ENCODE results near the gene TNFRSF19. TPM values are rescaled to one million over a fixed set of nuclear protein-coding genes. Genes with fewer than 3 reads are reported as not detected.

TNFRSF19 gene
- polyA plus RNA-seq, 1 donor from 2014 or later = 0.29 TPM

GRCh38 chr13:23558675-23559536, 11.3 kb upstream of the TNFRSF19 start:
- Mint-ChIP-seq H3K4me1 (no peaks in the 10 kb centered on the region), H3K4me3 (no peak overlapping the region), H3K9me3 (no peaks in the 10 kb centered on the region), H3K36me3 (no peaks in the 10 kb centered on the region), H3K27ac (no peak overlapping the region), H3K27me3 (peaks cover 9% of the 10 kb centered on the region)

DNA sequence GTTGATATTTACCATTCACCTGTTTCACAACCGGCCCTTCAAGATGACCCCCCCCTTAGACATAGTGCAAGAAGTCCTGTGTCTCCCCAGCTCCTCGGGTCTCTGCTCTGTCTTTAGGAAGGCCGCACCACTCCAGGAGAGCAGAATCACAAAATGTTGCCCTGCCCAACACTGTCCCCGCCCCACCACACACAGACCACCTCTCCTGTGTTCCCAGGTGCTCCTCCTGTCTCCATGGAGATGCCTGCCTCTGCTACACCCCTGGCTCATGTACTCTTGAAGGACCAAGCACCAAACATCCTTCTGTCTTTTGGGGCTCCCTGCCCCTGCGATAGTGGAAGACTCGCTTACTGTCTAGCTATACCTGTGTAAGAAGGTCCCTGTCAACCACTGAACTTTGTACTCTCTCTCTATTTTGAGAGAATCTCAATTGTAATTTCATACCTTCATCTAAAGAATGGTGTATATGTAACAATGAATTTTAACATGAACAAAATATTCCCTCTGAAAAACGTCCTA, 9.6 kb upstream of the TNFRSF19 start:
- H3K9me3 Mint-ChIP-seq = no peaks in the 10 kb centered on the region
- no peak overlapping the region for H3K4me3 Mint-ChIP-seq
- H3K36me3 Mint-ChIP-seq = no peaks in the 10 kb centered on the region
- peaks cover 9% of the 10 kb centered on the region for H3K27me3 Mint-ChIP-seq
- no peaks in the 10 kb centered on the region for H3K4me1 Mint-ChIP-seq
- no peak overlapping the region for H3K27ac Mint-ChIP-seq

- H3K27ac Mint-ChIP-seq = no peak overlapping the region
- H3K4me1 Mint-ChIP-seq = no peaks in the 10 kb centered on the region
- no peaks in the 10 kb centered on the region for H3K9me3 Mint-ChIP-seq
- H3K4me3 Mint-ChIP-seq = no peak overlapping the region
- no peaks in the 10 kb centered on the region for H3K36me3 Mint-ChIP-seq
- peaks cover 9% of the 10 kb centered on the region for H3K27me3 Mint-ChIP-seq
Observed at GRCh38 chr13:23561261-23561660, 9.0 kb upstream of the TNFRSF19 start.

DNA sequence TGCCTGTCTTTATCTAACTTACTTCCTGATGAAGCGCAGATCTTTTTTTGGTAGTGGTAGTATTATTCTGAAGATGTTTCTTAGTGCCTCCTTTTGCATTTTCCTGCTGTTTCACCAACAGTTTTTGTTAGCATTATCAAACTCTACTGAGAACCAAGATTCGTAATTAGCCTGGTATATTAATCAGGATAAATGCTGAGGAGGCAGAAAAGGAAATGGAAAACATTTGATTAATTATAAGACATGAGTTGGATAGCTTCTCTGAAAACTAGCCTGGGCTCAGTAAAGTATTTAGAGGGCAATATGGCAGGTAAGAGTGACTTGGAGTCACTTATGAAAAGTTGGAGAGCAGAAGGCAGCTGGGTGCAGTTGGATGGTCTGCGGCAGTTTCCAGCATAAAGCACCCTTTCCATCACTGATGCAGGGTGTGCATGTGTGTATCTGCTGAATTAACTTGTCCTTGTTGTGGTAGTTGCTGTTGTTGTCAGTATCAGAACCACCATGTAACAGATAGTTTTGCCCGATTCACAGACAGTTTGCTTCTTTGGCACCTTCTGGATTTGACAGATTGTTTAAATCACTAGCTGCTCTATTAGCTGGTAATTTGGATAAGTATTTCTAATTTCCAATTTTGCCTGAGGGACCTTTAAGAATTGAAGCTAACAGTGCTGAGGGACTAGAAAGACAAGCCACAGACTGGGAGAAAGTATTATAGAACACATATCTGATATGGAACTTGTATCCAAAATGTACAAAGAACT, 6.9 kb upstream of the TNFRSF19 start:
- peaks cover 9% of the 10 kb centered on the region for H3K27me3 Mint-ChIP-seq
- H3K4me3 Mint-ChIP-seq = no peak overlapping the region
- H3K9me3 Mint-ChIP-seq = no peaks in the 10 kb centered on the region
- no peaks in the 10 kb centered on the region for H3K36me3 Mint-ChIP-seq
- no peaks in the 10 kb centered on the region for H3K4me1 Mint-ChIP-seq
- no peak overlapping the region for H3K27ac Mint-ChIP-seq

DNA sequence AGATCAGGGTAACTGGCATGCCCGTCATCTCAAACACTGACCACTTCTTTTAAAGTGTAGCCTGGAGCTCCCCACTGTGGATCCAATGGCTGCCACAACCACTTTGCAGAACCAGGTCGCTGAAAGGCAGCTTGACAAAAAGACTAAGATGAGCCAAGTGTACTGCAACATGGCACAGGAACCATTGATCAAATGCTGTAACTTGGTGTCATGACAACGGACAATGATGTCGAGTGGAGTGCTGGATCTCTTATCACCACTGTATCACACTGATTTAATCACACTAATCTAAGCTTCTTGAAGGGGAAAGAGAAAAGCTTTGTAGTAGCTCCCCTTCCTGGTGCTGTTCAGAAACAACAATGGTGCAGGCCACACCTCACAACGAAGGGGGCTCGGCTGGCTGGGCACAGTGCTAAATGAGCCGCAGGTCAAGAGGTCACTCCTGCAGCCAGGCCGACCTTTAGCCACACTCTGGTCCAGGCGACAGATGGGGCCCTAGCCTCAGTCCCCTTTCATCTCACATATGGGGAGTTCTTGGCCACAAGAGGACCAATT, 2.2 kb upstream of the TNFRSF19 start:
- Mint-ChIP-seq H3K4me3 (no peak overlapping the region), H3K4me1 (peaks cover 0 to 2% (median 0%) of the 10 kb centered on the region in 3 donors), H3K9me3 (no peaks in the 10 kb centered on the region), H3K27me3 (peaks cover 6% of the 10 kb centered on the region), H3K27ac (no peak overlapping the region), H3K36me3 (no peaks in the 10 kb centered on the region)

DNA sequence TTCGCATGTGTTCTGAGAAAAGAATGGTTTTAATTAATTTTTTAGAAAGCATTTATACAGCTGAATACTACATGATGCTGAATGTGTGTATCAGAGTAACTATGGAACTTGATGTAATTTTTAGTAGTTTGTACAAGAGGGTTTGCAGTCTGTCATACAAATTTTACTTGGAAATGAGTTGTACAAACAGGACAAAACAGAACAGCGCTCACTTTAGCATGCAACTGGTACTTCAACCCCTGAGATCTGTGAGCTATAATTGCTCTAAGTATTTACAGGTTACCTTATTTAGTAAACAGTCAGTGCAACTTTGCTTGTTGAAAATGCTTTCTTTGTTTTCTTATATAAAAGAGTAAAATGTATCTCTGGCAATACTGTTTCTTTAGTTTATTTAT, 706 bp downstream of the TNFRSF19 start:
- Mint-ChIP-seq H3K9me3 (no peaks in the 10 kb centered on the region), H3K4me3 (no peak overlapping the region), H3K27me3 (peaks cover 5% of the 10 kb centered on the region), H3K27ac (no peak overlapping the region), H3K4me1 (peaks cover 0 to 2% (median 0%) of the 10 kb centered on the region in 3 donors), H3K36me3 (no peaks in the 10 kb centered on the region)

GRCh38 chr13:23571431-23571830, 1.2 kb downstream of the TNFRSF19 start:
- Mint-ChIP-seq H3K27me3 (peaks cover 8% of the 10 kb centered on the region), H3K4me3 (no peak overlapping the region), H3K27ac (no peak overlapping the region), H3K36me3 (no peaks in the 10 kb centered on the region), H3K4me1 (peaks cover 0 to 2% (median 0%) of the 10 kb centered on the region in 3 donors), H3K9me3 (no peaks in the 10 kb centered on the region)

DNA sequence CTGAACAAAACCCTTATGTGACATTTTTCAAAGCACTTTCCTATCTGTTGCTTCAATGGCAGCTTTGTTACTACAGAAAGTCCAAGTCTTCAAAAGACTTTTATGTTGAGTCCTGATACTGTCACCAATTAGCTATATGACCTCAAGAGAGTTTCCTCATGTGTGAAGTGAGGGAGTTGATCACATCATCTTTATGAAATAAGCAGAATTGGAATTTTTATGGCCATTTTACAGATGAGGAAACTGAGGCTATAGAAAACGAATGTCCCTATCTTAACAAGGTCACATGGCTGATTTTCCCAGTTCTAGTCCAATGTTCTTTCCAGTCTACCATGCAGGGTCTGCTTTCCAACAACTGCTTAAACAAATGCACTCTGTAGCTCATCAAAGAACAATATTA, 2.6 kb downstream of the TNFRSF19 start:
- Mint-ChIP-seq H3K9me3 (peaks cover 0 to under 1% (median 0%) of the 10 kb centered on the region in 3 donors), H3K36me3 (no peaks in the 10 kb centered on the region), H3K27ac (no peak overlapping the region), H3K27me3 (peaks cover 12% of the 10 kb centered on the region), H3K4me1 (peaks cover 0 to 3% (median 2%) of the 10 kb centered on the region in 3 donors), H3K4me3 (no peak overlapping the region)

- no peak overlapping the region for H3K4me3 Mint-ChIP-seq
- no peaks in the 10 kb centered on the region for H3K36me3 Mint-ChIP-seq
- peaks cover 0 to 5% (median 3%) of the 10 kb centered on the region in 3 donors for H3K4me1 Mint-ChIP-seq
- peaks cover 0 to 3% (median 0%) of the 10 kb centered on the region in 3 donors for H3K9me3 Mint-ChIP-seq
- peaks cover 14% of the 10 kb centered on the region for H3K27me3 Mint-ChIP-seq
- no peak overlapping the region for H3K27ac Mint-ChIP-seq
Observed at GRCh38 chr13:23574421-23575145, 4.4 kb downstream of the TNFRSF19 start.

DNA sequence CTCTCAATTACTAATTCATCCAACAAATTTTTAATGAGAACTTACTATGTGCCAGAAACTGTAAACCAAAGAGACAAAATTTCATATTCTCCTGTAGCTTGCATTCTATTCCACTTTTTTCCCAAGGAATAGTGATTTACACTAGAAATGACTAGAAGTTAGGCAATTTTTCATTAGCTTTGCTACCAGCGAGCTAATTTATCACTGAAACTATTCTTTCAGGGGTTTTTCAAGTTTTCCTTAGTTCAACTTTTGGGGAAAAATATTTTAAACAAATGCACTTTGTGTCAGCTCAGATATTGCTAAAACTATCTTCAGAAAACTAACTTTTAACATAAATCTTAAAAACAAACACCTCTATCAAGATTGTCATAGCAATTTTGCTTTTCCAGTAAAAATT, 5.4 kb downstream of the TNFRSF19 start:
- H3K36me3 Mint-ChIP-seq = no peaks in the 10 kb centered on the region

DNA sequence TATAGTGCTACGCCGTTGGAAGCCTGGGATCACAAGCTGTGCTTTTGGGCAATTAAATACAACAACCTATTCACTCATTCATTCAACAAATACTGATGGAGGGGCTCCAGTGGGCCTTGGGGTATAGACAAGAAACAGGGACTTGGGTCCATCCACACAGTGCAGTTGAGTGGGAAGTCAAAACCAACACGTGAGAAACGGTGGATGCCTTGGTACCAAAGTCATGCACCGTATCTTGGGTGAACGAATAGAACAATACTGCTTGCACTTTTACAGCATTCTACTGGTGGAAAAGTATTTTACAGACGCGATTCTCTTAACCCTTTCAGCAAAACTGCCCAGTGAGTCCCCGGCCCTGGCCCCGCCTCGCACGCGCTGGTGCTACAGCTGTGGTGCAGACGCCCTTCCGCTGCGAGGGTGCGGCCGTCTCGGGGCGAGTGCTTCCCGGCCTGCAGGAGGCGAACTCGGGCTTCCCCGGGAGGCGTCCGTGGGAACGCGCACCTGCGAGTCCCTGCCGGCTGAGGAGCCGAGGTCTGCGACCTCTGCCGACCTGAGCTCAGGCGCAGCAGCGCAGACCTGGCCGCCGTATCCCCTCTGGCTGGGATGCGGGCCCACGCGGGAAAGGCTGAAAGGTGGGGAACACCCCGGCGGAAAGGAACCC, 8.3 kb downstream of the TNFRSF19 start:
- H3K27me3 Mint-ChIP-seq = peaks cover 34% of the 10 kb centered on the region
- no peaks in the 10 kb centered on the region for H3K36me3 Mint-ChIP-seq
- H3K4me3 Mint-ChIP-seq = peak overlapping the region; percentile 78 to 91 (median 86)
- H3K4me1 Mint-ChIP-seq = peaks cover 10 to 11% (median 10%) of the 10 kb centered on the region in 3 donors
- peak overlapping the region in 2 of 3 donors; percentile 54 to 59 for H3K27ac Mint-ChIP-seq
- peaks cover 0 to 3% (median 0%) of the 10 kb centered on the region in 3 donors for H3K9me3 Mint-ChIP-seq

More for the DNA sequence above, 5.4 kb downstream of the TNFRSF19 start:
- Mint-ChIP-seq H3K27me3 (peaks cover 23% of the 10 kb centered on the region), H3K4me3 (no peak overlapping the region), H3K9me3 (peaks cover 0 to 3% (median 0%) of the 10 kb centered on the region in 3 donors), H3K27ac (peak overlapping the region in 1 of 3 donors; percentile 59), H3K4me1 (peaks cover 9 to 12% (median 10%) of the 10 kb centered on the region in 3 donors)

DNA sequence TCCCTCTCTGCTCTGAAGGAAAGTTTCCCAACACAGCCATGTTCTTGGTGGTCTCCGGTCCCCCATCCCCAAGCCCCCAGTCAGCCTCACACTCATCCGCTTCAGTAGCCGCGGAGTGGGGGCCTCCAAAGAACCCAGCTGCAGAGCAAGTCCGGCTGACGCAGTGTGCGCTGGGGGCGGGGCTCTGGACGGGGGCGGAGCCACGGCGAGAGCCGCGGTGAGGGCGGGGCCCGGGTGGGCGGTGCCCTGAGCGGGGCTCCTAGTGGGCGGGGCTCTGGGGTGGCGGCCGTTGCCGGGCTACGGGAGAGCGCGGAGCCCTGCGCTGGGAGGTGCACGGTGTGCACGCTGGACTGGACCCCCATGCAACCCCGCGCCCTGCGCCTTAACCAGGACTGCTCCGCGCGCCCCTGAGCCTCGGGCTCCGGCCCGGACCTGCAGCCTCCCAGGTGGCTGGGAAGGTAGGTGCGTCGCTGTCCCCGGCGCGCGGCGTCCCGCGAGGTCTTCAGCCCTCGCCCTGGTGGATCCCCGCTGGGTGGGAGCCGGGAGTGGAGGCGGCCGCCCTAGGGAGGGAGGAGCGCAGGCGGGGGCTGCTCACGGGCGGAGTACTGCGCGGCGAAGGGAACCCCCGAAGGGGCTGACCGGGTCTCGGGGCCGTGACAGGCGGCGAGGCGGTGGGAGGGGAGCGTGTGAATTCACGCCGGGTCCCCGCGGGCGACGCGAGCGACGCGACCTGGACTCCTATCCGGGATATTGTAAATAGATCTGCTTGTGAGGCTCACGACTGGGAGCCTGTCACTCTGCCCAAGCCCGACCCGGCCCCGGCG, 9.1 kb downstream of the TNFRSF19 start:
- Mint-ChIP-seq H3K27me3 (peaks cover 35% of the 10 kb centered on the region), H3K4me3 (peak overlapping the region; percentile 78 to 91 (median 86)), H3K27ac (peak overlapping the region in 1 of 3 donors; percentile 54), H3K9me3 (peaks cover 0 to 3% (median 0%) of the 10 kb centered on the region in 3 donors), H3K4me1 (peaks cover 10 to 11% (median 10%) of the 10 kb centered on the region in 3 donors), H3K36me3 (no peaks in the 10 kb centered on the region)
